Activated CD4-positive, alpha-beta T cell treated with anti-CD3 and anti-CD28 coated beads, Interleukin-2, amount 50 U/mL, for 16 hours (primary cell): ENCODE results near the gene SEPHS2.
A peak's percentile ranks its signal among the peaks of the same experiment; 100 is the strongest.

ENCODE experiments used
- DNase-seq: peaks from one replicate; pipeline ENCODE4 v3.0.0-alpha.2; 2020

The SEPHS2 gene

DNA sequence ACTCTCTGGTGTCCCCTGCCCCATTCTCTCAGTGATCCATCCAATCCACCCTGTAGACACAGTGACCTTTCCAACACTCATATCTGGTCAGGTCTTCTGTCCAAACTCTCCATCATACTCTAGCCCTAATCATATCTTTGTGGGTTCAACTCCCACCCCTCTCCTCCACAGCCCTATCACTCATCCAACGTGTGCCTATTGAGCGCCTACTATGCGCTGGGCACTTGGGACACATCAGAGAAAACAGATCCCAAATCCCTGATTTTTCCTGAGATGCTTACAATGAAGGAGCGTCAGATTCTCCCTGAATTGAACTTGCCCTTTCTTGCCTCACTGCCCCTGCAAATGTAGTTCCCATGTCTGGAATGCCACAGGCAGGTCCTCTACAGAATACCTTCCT, 17.6 kb downstream of the SEPHS2 start:
- no peak for DNase-seq

DNA sequence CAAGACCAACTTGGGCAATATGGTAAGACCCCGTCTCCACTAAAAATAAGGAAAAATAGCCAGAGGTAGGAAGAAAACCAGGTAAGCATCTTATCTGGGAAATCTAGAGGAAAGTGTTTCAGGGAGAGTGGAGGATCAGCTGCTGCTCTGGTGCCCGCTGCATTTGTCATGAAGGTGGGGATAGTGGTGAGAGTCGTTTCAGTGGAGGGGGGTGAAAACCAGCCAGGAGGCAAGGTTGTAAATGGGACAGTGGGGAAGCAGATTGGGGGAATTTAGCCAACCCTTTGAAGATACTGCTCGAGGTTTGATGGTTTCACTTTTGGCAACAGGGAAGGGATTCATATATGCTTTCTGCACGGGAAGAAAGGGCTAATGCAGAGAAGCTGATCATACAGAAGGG, 24.7 kb downstream of the SEPHS2 start:
- DNase-seq: no peak

DNA sequence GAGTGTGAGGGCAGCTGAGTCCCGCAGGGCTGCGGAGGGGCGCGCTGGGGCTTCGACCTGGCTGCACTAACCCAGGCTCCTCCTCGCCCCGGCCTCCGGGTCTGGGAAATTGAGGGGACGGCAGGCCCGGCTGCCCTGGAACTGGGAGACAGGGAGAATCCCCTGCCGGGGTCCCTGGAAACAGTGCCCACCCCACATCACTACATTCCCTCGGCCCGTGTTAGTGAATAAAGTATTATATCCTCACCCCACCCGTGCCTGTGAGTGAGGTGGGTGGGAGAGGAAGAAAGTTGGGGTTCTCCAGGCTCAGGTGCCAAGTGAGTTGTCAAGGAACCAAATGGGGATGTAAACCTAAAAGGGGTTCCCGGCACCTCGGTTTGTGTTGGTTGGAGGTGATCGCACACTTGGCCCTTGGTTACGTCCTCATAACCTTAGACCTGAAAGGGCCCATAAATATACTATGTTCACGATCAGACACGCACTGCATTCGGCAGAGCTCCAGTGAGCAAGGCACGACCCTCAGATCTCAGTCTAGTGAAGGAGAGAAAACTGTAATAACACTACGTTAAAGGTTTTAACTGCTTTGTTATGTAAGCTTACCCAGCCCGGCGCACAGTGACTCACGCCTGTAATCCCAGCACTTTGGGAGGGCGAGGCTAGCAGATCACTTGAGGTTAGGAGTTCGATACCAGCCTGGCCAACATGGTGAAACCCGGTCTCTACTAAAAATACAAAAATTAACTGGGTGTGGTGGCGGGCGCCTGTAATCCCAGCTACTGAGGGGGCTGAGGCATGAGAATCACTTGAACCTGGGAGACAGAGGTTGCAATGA, 27.1 kb downstream of the SEPHS2 start:
- no peak for DNase-seq

DNA sequence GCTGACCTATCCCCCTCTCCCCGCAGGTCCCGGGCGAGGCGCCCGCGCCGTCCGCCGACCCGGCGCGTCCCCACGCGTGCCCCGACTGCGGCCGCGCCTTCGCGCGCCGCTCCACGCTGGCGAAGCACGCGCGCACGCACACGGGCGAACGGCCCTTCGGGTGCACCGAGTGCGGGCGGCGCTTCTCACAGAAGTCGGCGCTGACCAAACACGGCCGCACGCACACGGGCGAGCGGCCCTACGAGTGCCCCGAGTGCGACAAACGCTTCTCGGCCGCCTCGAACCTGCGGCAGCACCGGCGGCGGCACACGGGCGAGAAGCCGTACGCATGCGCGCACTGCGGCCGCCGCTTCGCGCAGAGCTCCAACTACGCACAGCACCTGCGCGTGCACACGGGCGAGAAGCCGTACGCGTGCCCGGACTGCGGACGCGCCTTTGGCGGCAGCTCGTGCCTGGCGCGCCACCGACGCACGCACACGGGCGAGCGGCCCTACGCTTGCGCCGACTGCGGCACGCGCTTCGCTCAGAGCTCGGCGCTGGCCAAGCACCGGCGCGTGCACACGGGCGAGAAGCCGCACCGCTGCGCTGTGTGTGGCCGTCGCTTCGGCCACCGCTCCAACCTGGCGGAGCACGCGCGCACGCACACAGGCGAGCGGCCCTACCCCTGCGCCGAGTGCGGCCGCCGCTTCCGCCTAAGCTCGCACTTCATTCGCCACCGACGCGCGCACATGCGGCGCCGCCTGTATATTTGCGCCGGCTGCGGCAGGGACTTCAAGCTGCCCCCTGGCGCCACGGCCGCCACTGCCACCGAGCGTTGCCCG, 27.9 kb downstream of the SEPHS2 start:
- peak; percentile 93 for DNase-seq

DNA sequence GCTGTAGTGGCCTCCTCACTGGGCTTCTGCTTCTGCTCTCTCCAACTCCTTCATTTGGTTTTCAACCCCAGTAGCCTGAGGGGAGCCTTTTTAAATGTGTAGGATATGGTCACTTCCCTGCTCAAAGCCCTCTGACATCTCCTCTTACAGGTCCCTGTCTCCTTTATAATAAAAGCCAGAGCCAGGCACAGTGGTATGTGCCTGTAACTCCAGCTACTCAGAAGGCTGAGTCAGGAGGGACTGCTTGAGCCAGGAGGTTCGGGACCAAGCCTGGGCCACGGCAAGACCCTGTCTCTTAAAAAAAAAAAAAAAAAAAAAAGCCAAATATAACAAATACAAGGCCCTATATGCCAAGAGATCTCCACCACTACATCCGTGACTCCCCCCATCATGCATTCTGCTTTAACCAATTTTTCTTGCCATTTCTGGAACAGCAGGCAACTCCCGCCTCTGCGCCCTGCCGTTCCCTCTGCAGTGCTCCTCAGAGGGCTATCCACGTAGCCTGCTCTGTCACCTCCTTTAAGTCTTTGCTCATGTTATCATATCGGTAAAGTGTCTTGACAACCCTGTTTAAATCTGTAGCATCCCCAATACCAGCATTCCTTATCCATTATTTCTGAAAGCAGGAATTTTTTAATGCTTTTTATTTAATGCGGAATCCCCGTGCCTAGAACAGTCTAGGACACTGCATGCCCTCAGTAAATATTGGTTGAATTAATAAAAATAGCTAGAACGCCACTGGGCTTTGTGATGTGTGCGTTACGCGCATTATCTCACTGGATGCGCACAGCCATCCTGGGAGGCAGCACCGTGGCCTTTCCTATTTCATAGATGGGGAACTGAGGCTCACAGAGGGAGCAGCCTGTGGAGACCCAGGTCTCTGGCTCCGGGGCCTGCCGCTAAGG, 28.8 kb downstream of the SEPHS2 start:
- no peak for DNase-seq

DNA sequence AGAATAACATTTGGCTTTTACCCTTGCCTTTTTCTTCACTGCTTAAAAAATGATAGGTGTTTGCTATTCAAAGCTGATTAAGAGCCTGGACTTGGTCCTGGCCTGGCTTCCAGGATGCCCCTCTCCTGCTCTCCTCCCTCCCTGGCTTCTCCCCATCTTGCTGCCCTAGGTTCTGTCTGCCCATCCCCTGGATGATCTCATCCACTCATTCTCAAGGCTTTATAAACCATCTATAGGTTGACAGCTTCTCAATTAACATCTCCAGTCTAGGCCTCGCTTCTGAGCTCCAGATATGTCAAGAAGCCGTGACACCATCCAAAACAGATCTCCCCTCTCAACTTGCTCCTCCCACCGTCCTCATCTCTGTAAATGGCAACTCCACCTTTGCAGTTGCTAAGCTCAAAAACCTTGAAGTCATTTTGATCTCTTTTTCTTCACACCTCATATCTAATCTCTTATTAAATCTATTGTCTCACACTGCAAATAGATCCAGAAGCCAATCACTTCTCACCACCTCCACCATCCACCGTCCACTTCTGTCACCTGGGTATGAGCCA, 29.5 kb downstream of the SEPHS2 start:
- no peak for DNase-seq

DNA sequence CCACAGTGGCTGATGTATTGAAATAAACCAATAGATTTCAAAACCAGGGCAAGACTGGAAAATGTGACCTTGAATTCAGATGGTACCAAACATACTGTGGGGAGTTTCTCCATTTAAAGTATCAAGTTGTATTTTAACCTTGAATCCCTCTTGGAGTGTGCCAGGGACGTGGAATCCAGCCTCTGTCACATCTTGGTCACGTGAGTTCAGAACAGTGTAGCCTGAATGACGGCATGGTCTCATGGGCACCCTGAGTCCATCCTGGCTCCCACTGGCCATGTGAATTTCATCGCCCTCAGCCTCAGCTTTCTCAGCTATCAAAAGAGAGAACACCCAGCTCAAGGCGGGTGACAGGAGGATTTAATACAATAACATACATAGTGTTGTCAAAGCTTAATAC, 31.5 kb downstream of the SEPHS2 start:
- DNase-seq: no peak

DNA sequence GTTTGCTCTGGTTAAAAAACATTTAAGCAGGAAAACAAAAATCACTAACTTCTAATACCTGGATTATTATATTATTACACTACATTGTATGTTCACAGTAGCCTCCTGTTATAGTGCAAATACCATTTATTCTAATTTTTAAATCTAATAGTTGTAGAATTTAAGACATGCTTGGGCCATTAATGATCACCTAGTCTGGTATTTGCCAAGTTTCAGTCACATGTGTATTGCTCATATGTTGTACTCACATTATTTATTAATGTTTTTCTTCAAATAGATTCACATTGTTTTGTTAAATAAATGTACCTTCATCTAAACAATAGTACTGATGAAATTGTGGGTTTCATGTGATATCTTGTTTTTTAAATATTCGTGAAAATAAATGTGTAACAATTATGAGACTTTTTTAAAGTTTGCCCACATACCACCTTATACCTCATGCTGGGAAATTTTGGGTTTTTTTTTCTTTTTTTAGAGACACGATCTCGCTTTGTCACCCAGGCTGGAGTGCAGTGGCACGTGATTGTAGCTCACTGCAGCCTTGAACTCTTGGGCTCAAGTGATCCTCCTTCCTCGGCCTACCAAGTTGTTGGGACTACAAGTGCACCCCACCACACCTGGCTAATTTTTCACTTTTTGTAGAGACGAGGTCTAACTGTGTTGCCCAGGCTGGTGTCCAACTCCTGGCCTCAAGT, 32.4 kb downstream of the SEPHS2 start:
- DNase-seq: no peak

DNA sequence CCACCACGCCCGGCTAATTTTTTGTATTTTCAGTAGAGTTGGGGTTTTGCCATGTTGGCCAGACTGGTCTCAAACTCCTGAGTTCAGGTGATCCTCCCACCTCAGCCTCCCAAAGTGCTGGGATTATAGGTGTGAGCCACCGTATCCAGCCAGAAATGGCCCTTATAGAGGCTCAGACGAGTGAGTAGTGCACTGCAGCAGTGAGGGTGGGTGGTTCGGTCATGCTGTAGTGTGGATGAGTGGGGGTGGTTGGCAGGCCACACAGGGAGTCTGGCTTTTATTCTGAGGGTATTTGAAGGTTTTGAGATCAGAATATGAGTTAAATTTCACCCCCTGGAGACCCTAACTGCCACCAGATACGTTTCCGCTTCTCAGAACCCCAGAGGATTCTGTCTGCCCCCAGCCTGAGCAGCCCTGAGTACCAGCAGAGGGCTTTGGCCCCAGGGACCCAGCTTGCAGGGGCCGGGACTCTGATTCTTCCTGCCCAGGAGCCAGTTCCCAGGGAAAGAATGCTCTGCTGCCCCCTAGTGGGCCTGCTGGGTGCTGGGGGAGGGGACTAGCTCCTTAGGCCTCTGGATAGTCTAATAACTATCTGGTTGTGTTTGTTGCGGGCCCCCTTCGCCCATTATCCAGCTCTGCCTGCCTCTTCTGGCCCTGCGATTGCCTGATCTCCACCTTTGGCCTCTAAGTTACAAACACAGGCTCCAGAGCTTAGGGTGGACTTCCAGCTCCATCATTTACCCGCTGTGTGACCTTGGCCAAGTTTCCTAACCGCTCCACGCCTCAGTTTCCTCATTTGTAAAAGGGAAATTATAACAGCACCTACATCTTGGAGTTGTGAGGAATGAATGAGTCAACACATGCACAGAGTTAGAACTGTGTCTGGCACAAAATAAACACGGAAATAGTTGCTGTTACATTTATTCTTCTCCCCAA, 36.3 kb downstream of the SEPHS2 start:
- peak; percentile 92 for DNase-seq

DNA sequence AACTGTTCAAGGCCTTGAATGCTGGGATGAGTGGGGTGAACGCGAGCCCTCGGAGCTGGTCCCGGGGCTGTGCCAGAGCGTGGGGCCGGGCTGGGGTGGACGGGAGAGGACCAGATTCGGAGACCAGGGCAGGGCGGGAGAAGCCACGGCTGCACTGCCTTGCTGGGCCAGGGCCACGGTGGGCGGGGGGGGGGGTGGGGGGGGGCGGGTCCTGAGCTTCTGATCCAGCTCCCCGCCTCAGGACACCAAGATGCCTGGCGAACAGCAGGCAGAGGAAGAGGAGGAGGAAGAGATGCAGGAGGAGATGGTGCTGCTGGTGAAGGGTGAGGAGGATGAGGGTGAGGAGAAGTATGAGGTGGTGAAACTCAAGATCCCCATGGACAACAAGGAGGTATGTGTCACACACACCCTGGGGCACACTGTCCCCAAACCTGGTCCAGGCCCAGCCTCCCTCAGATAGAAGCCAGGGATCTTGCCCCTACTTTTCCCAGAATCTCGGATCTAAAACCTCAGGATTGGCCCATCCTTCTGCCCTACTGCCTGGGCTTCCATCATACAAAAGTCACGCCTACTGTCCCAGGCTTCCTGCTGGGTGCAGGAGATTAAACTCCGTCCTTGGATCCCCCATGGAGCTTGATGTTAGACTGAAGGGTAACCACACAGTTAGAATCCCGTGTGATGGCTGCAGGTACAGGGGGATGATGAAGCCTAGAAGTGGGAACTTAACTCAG, 37.7 kb downstream of the SEPHS2 start:
- no peak for DNase-seq

DNA sequence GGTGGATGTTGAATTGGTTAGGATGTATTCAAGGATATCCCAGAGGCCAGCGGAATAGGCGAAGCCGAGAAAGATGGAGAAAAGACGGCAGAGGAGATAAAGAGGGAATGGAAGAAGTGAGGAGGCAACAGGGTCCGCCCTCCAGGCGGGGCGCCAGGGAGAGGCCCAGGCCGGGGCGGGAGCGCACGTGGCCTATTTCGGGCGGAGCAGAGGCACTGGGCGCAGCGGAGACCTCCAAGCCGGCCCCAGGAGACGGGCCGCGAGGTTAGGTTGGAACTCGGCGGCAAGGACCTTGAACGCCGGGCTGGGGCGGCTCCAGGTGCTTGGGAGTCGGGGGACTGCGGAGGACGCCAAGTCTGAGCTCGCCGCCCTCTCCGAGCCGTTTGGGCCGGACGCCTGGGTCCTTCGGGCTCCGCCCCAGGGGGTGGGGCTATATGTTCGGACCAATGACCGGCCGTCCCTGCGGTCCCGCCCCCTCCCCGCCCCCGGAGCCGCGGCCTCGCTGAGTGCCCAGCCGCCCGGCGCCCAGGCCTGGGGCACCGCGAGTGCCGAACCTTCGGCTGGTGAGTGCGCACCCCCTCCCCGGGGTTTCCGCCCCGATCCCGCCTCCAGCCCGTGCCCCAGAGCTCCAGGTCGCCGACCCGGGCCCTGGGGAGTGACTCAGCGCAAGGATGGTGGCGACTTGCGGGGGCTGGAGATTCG, 38.4 kb downstream of the SEPHS2 start, which contains the start of gene ZNF771:
Gene ZNF771, plus strand, starts transcription at position 505 of the 702 bp plus-strand sequence. CDS start 448 bp downstream, outside the sequence.
- DNase-seq: peak; percentile 94

DNA sequence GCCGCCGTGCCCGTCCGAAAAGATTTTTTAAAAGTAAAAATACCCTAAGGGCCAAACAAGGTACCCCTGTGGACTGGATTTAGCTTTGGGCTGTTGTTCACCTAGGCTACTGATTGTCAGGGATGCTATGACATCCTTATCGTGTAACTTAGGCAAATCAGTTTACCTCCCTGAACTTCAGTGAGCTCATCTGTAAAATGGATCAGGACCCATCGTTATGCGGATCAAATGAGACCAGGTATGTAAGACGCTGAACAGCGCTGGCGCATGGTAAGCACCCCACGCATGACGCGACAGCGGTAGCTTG, 38.9 kb downstream of the SEPHS2 start:
- DNase-seq: no peak

DNA sequence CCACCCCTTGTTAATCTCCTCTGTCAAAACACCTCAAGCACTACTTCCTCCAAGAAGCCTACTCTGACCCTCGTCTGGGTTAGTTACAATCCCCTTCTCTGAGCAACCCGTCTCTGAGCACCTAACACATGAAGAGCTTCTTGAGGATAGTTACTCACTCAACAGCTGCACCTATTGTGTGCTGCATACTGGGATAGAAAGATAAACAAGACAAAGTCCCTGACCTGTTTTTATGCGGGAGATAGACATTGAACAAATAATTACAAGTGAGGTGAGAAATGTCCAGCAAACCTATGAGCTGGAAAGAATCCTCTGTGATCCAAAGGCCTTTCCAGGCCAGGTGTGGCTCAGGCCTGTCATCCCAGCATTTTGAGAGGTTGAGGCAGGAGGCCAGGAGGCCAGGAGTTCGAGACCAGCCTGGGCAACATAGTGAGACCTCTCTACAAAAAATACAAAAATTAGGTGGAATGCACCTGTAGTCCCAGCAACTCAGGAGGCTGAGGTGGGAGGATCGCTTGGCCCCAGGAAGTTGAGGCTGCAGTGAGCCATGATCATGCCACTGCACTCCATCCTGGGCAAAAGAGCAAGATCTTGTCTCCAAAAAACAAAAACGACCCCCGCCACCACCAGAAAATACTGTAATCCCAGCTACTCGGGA, 43.8 kb downstream of the SEPHS2 start:
- no peak for DNase-seq

DNA sequence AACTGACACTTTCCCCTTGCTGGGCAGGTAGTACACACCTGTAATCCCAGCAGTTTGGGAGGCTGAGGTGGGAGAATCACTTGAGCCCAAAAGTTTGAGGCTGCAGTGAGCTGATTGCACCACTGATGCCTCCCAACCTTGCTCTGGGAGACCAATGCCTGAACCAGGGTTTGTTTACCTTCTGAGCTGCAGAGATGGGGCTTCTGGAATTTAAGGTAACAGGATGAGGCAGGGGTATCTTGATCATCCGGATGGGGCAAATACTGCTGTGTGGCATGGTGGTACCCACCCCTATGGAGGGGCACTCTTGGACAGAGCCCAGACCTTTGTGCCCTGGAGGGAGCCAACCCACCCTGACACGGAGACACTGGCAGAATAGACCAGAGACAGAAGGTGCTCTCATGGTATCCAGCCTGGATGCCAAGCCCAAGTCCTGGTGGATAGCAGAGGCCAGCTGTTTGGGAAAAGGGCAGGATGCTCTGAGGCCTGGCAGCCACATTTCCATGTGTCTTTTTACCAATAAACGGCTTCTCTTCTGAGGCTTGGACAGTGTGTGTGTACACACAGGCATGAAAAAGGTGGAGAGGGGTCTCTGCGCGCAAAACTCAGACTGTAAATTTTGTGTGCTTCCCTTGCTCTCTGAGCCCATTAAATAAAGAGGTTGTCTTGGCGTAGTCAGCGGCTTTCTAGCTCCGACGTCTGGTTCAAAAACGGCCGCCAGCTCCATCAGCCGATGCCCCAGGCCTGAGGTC, 46.1 kb downstream of the SEPHS2 start:
- no peak for DNase-seq

DNA sequence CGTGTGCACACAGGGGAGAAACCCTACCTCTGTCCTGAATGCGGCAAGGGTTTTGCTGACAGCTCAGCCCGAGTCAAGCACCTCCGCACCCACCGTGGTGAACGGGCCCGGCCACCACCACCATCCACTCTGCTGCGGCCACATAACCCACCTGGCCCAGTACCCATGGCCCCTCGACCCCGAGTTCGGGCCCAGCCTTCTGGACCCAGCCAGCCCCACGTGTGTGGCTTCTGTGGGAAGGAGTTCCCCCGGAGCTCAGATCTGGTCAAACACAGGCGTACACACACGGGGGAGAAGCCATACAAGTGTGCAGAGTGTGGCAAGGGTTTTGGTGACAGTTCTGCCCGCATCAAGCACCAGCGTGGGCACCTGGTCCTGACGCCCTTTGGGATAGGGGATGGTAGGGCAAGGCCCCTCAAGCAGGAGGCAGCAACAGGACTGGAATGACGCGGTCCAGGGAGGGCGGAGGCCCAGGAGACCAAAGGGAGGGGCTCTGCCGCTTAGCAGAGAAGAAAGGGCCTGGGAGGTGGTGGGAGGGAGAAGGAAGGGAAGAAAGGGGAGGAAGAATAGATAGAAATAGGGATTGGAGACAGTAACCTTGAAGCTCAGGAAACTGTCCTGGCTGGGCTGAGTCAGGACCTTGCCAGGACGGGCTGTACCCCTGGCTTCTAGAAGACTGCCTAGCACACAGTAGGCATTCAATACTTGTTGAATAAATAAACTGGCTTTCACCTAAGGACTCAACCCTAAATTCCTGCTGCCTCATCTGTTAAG, 46.8 kb downstream of the SEPHS2 start:
- no peak for DNase-seq

DNA sequence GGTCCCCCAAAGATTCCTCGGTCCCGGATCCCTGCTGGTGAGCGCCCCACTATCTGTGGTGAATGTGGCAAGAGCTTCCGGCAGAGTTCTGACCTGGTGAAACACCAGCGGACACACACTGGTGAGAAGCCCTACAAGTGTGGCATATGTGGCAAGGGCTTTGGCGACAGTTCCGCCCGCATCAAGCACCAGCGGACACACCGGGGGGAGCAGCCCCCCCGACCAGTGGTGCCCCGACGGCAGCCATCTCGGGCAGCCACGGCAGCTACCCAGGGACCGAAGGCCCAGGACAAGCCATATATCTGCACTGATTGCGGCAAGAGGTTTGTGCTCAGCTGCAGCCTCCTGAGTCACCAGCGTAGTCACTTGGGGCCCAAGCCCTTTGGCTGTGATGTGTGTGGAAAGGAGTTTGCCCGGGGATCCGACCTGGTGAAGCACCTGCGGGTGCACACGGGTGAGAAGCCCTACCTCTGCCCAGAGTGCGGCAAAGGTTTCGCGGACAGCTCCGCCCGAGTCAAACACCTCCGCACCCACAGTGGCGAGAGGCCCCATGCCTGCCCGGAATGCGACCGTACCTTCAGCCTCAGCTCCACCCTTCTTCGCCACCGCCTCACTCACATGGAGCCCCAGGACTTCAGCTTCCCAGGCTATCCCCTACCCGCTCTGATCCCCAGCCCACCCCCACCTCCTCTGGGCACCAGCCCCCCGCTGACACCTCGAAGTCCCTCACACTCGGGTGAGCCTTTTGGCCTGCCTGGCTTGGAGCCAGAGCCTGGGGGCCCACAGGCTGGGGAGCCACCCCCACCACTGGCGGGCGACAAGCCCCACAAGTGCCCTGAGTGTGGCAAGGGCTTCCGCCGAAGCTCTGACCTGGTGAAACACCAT, 47.7 kb downstream of the SEPHS2 start:
- no peak for DNase-seq
